HG03066 (cell line): ENCODE results near the gene F11.
"Not testable (repeated sequence)": the region's sequence is repeated elsewhere in the genome, so short reads cannot be mapped to it uniquely, and the experiment has no call there.

ENCODE experiments used
- ATAC-seq: cut with Tn5 transposase; IDR thresholded peaks from one replicate; pipeline ENCODE4 v1.9.1; 2021; ENCODE audit warnings: low read depth; ENCODE audit not compliant: unreplicated experiment

F11 gene

GRCh38 chr4:186297013-186297645 is 31.1 kb downstream of the F11 start:
- ATAC-seq = no peak

GRCh38 chr4:186298031-186298647 is 32.1 kb downstream of the F11 start:
- ATAC-seq = no peak

GRCh38 chr4:186299291-186299690 is 33.3 kb downstream of the F11 start:
- no peak for ATAC-seq

GRCh38 chr4:186300659-186301390 is 34.8 kb downstream of the F11 start:
- ATAC-seq = no peak

- no peak for ATAC-seq
These were observed 38.2 kb downstream of the F11 start for GRCh38 chr4:186304216-186304615.

GRCh38 chr4:186304866-186305505 is 39.0 kb downstream of the F11 start:
- ATAC-seq = no peak

- ATAC-seq = no peak
These were observed 41.5 kb downstream of the F11 start for GRCh38 chr4:186307497-186307896.

GRCh38 chr4:186307916-186308315 is 41.9 kb downstream of the F11 start:
- no peak for ATAC-seq

GRCh38 chr4:186318481-186318880 is 52.5 kb downstream of the F11 start:
- no peak for ATAC-seq

GRCh38 chr4:186324660-186325059 is 58.7 kb downstream of the F11 start:
- ATAC-seq = not testable (repeated sequence)

- ATAC-seq = no peak
These were observed 60.4 kb downstream of the F11 start for GRCh38 chr4:186326391-186326790.

GRCh38 chr4:186329372-186329771 is 63.4 kb downstream of the F11 start:
- no peak for ATAC-seq

- ATAC-seq = no peak
These were observed 64.4 kb downstream of the F11 start for GRCh38 chr4:186330368-186330767.

- ATAC-seq = no peak
These were observed 69.8 kb downstream of the F11 start for GRCh38 chr4:186335793-186336192.
